ENCODE measurements around the gene CTBP1.

- TF ChIP-seq TAF1 (IDR thresholded peaks at IDR 0.05; ENCODE audit: low read depth, low read length) (no peak), POLR2AphosphoS5 (IDR thresholded peaks at IDR 0.05; ENCODE audit: low read depth, low read length) (no peak), POU2F2 (IDR thresholded peaks at IDR 0.05; ENCODE audit: low read depth, low read length) (no peak), POLR2A (IDR thresholded peaks at IDR 0.05; ENCODE audit: low read depth, low read length) (no peak), SPI1 (IDR thresholded peaks at IDR 0.05; ENCODE audit: low read depth, low read length) (no peak)
Measured at GRCh38 chr4:1290165-1290977, 41.4 kb upstream of the CTBP1 start.

Measured in GM12891 (cell line).